ENCODE data around the gene GALNT9.
"Not testable (repeated sequence)": the region's sequence is repeated elsewhere in the genome, so short reads cannot be mapped to it uniquely, and the experiment has no call there.

GALNT9 gene

GRCh38 chr12:132306885-132307191 is 22.6 kb downstream of the GALNT9 start:
- Mint-ChIP-seq H3K4me3 (no peak overlapping the region), H3K27ac (no peak overlapping the region), H3K36me3 (no peaks in the 10 kb centered on the region), H3K4me1 (no peaks in the 10 kb centered on the region), H3K9me3 (peaks cover 10% of the 10 kb centered on the region)
- no peak for DNase-seq (ENCODE audit: low spot score in 2 of 2)
- ATAC-seq: no peak

GRCh38 chr12:132305991-132306884 is 23.2 kb downstream of the GALNT9 start:
- Mint-ChIP-seq H3K4me1 (no peaks in the 10 kb centered on the region), H3K9me3 (peaks cover 5% of the 10 kb centered on the region), H3K4me3 (no peak overlapping the region), H3K36me3 (no peaks in the 10 kb centered on the region), H3K27ac (no peak overlapping the region)
- DNase-seq (ENCODE audit: low spot score in 2 of 2) (no peak), ATAC-seq (peak; percentile 26)

- no peak for ATAC-seq
- Mint-ChIP-seq H3K4me3 (no peak overlapping the region), H3K27ac (no peak overlapping the region), H3K9me3 (no peaks in the 10 kb centered on the region), H3K36me3 (no peaks in the 10 kb centered on the region), H3K4me1 (no peaks in the 10 kb centered on the region)
- DNase-seq (ENCODE audit: low spot score in 2 of 2): no peak
Measured at GRCh38 chr12:132305560-132305966, 23.8 kb downstream of the GALNT9 start.

GRCh38 chr12:132304866-132305265 is 24.5 kb downstream of the GALNT9 start:
- H3K27ac Mint-ChIP-seq; H3K4me1 Mint-ChIP-seq; H3K36me3 Mint-ChIP-seq; H3K4me3 Mint-ChIP-seq; DNase-seq (ENCODE audit: low spot score in 2 of 2); ATAC-seq; H3K9me3 Mint-ChIP-seq: not testable (repeated sequence)

- not testable (repeated sequence) for ATAC-seq; H3K4me1 Mint-ChIP-seq; H3K27ac Mint-ChIP-seq; H3K36me3 Mint-ChIP-seq; DNase-seq (ENCODE audit: low spot score in 2 of 2); H3K4me3 Mint-ChIP-seq; H3K9me3 Mint-ChIP-seq
Measured at GRCh38 chr12:132303853-132304373, 25.5 kb downstream of the GALNT9 start.

GRCh38 chr12:132302466-132303358 is 26.7 kb downstream of the GALNT9 start:
- Mint-ChIP-seq H3K4me1 (no peaks in the 10 kb centered on the region), H3K4me3 (no peak overlapping the region), H3K36me3 (no peaks in the 10 kb centered on the region), H3K9me3 (no peaks in the 10 kb centered on the region), H3K27ac (no peak overlapping the region)
- DNase-seq (ENCODE audit: low spot score in 2 of 2) (no peak), ATAC-seq (no peak)

GRCh38 chr12:132300789-132301722 is 28.3 kb downstream of the GALNT9 start:
- Mint-ChIP-seq H3K4me1 (no peaks in the 10 kb centered on the region), H3K27ac (no peak overlapping the region), H3K4me3 (no peak overlapping the region), H3K9me3 (no peaks in the 10 kb centered on the region), H3K36me3 (no peaks in the 10 kb centered on the region)
- ATAC-seq (no peak), DNase-seq (ENCODE audit: low spot score in 2 of 2) (no peak)

GRCh38 chr12:132296063-132296462 is 33.3 kb downstream of the GALNT9 start:
- H3K27ac Mint-ChIP-seq: no peak overlapping the region
- H3K4me3 Mint-ChIP-seq: no peak overlapping the region
- peaks cover 5% of the 10 kb centered on the region for H3K36me3 Mint-ChIP-seq
- DNase-seq (ENCODE audit: low spot score in 2 of 2): no peak
- no peak for ATAC-seq
- H3K4me1 Mint-ChIP-seq: peaks cover 6% of the 10 kb centered on the region
- no peaks in the 10 kb centered on the region for H3K9me3 Mint-ChIP-seq

- not testable (repeated sequence) for DNase-seq (ENCODE audit: low spot score in 2 of 2); H3K9me3 Mint-ChIP-seq; H3K36me3 Mint-ChIP-seq; ATAC-seq; H3K27ac Mint-ChIP-seq; H3K4me3 Mint-ChIP-seq; H3K4me1 Mint-ChIP-seq
Measured at GRCh38 chr12:132295561-132295960, 33.8 kb downstream of the GALNT9 start.

- Mint-ChIP-seq H3K9me3 (no peaks in the 10 kb centered on the region), H3K4me1 (peaks cover 6% of the 10 kb centered on the region), H3K4me3 (no peak overlapping the region), H3K27ac (no peak overlapping the region), H3K36me3 (peaks cover 5% of the 10 kb centered on the region)
- ATAC-seq (no peak), DNase-seq (ENCODE audit: low spot score in 2 of 2) (no peak)
Measured at GRCh38 chr12:132295101-132295526, 34.3 kb downstream of the GALNT9 start.

- H3K36me3 Mint-ChIP-seq: peaks cover 5% of the 10 kb centered on the region
- H3K4me1 Mint-ChIP-seq: peaks cover 6% of the 10 kb centered on the region
- H3K9me3 Mint-ChIP-seq: no peaks in the 10 kb centered on the region
- H3K4me3 Mint-ChIP-seq: no peak overlapping the region
- ATAC-seq: no peak
- H3K27ac Mint-ChIP-seq: no peak overlapping the region
- no peak for DNase-seq (ENCODE audit: low spot score in 2 of 2)
Measured at GRCh38 chr12:132294121-132295034, 35.0 kb downstream of the GALNT9 start.

GRCh38 chr12:132292328-132293319 is 36.8 kb downstream of the GALNT9 start:
- Mint-ChIP-seq H3K4me3 (no peak overlapping the region), H3K4me1 (peaks cover 6% of the 10 kb centered on the region), H3K27ac (peak overlapping the region; percentile 88), H3K9me3 (no peaks in the 10 kb centered on the region), H3K36me3 (peaks cover 5% of the 10 kb centered on the region)
- DNase-seq (ENCODE audit: low spot score in 2 of 2): no peak
- ATAC-seq: no peak
